Glutamatergic neuron (in vitro differentiated cells): ENCODE measurements around the gene ANO6. TPM values are rescaled to one million over a fixed set of nuclear protein-coding genes. Genes with fewer than 3 reads are reported as not detected.

ENCODE experiments used
- DNase-seq: peaks from one replicate; pipeline ENCODE4 v3.0.0; 2022
- H3K27ac Mint-ChIP-seq: one replicate; pipeline ENCODE4 v1.8.0; 2020; ENCODE audit warnings: mild to moderate bottlenecking, mixed read lengths, inconsistent platforms; ENCODE audit not compliant: unreplicated experiment
- H3K27me3 Mint-ChIP-seq: one replicate; pipeline ENCODE4 v1.8.0; 2020; ENCODE audit warnings: mild to moderate bottlenecking, moderate library complexity, mixed read lengths, inconsistent platforms; ENCODE audit not compliant: unreplicated experiment
- H3K36me3 Mint-ChIP-seq: one replicate; pipeline ENCODE4 v1.8.0; 2020; ENCODE audit warnings: mild to moderate bottlenecking, mixed read lengths, inconsistent platforms; ENCODE audit not compliant: unreplicated experiment
- H3K4me1 Mint-ChIP-seq: one replicate; pipeline ENCODE4 v1.8.0; 2020; ENCODE audit warnings: mild to moderate bottlenecking, low read depth, mixed read lengths, inconsistent platforms; ENCODE audit not compliant: unreplicated experiment
- H3K4me3 Mint-ChIP-seq: one replicate; pipeline ENCODE4 v1.8.0; 2020; ENCODE audit warnings: mild to moderate bottlenecking, mixed read lengths, inconsistent platforms; ENCODE audit not compliant: unreplicated experiment
- H3K9me3 Mint-ChIP-seq: one replicate; pipeline ENCODE4 v1.8.0; 2020; ENCODE audit warnings: mild to moderate bottlenecking, moderate library complexity, mixed read lengths, inconsistent platforms; ENCODE audit not compliant: unreplicated experiment
- total RNA-seq: library from RNA; stranded (reverse); fragmentation: NEBNext Ultra II Directional; extraction: Animal tissue kit (Norgen Biotek cat#: 25700); gene quantifications from one replicate; pipeline ENCODE4 v1.2.1, GENCODE V29; 2021; ENCODE audit not compliant: unreplicated experiment
- TF ChIP-seq, protein P1 (sequence below): fragments of 200-600 bp; sonication (generic); IDR thresholded peaks from one replicate; pipeline ENCODE4 v1.5.0; 2021; ENCODE audit not compliant: partially characterized antibody, unreplicated experiment

Gene ANO6
- total RNA-seq, 1 donor from 2014 or later: 35.9 TPM

DNA sequence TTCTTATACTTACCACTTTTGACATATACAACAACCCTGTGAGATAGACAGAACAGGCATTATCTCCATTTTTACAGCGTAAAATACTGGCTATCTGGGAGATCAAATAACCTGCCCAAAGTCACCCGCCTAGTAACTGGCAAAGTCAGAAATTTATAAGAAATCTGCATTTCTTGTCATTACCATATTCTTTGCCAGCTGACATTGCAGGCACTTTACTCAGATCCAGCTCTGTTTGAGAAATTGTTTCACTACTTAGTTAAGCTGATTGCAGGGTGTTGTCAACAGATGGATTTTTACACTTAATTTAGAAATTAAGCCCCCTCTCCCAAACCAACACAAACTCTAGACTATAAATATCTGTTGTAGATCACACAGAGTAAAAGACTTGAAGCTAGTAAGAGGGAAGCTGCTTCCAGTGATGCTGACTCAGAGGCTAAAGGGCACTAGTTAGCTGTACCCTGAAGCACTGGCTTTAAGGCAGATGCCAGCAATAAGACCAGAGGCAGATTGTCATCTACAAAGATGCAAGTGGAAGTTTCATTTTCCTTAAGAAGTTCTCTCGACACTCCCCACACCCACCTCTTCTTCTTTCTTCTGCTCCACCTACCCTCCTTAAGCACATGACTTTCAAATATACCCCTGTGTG, 153.1 kb downstream of the ANO6 start:
- Mint-ChIP-seq H3K36me3 (peaks cover 21% of the 10 kb centered on the region), H3K27me3 (peaks cover 2% of the 10 kb centered on the region), H3K27ac (no peak overlapping the region), H3K4me3 (no peak overlapping the region), H3K9me3 (peaks cover 3% of the 10 kb centered on the region), H3K4me1 (no peaks in the 10 kb centered on the region)
- TF ChIP-seq, protein P1, sequence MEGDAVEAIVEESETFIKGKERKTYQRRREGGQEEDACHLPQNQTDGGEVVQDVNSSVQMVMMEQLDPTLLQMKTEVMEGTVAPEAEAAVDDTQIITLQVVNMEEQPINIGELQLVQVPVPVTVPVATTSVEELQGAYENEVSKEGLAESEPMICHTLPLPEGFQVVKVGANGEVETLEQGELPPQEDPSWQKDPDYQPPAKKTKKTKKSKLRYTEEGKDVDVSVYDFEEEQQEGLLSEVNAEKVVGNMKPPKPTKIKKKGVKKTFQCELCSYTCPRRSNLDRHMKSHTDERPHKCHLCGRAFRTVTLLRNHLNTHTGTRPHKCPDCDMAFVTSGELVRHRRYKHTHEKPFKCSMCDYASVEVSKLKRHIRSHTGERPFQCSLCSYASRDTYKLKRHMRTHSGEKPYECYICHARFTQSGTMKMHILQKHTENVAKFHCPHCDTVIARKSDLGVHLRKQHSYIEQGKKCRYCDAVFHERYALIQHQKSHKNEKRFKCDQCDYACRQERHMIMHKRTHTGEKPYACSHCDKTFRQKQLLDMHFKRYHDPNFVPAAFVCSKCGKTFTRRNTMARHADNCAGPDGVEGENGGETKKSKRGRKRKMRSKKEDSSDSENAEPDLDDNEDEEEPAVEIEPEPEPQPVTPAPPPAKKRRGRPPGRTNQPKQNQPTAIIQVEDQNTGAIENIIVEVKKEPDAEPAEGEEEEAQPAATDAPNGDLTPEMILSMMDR: no peak
- no peak for DNase-seq

DNA sequence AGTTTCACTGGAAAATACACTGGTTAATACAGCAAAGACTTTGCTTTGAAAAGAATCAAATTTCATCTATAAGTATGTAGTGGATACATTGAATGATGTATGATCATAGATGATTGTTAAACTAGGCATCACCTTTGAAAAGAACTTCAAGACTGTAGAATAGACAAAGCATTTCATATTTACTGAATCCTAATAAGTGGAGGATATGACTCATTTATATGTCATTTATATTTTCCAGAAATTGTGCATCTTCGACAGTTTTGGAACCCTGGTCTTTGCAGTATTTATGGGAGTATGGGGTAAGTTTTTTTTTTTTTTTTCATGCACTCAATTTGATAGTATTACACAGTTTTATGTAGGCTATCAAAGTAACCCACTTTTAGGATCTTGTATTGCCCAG, 161.9 kb downstream of the ANO6 start:
- Mint-ChIP-seq H3K27ac (no peak overlapping the region), H3K4me1 (no peaks in the 10 kb centered on the region), H3K4me3 (no peak overlapping the region), H3K9me3 (no peaks in the 10 kb centered on the region), H3K27me3 (peaks cover 4% of the 10 kb centered on the region), H3K36me3 (no peaks in the 10 kb centered on the region)
- no peak for DNase-seq
- TF ChIP-seq, protein P1: no peak

DNA sequence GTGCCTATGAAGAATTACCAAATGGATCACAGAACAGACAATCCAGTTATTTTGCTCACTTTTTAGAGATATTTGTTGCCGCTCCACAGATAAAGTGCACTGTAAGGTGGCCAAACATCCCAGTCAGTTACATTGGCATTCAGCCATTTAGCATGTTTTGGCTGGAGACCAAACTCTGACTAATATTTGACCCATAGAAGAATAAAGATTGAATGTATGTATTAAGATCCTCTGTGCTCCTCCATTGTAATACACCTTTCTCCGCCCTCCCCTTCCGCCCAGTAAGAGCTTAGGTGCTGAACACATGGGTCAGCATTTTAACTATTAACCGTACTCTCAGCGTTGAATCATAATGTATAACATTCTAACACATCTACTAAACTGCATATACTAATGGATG, 163.4 kb downstream of the ANO6 start:
- peaks cover 2% of the 10 kb centered on the region for H3K36me3 Mint-ChIP-seq
- H3K4me3 Mint-ChIP-seq: no peak overlapping the region
- H3K27me3 Mint-ChIP-seq: peaks cover 5% of the 10 kb centered on the region
- DNase-seq: no peak
- H3K9me3 Mint-ChIP-seq: no peaks in the 10 kb centered on the region
- H3K27ac Mint-ChIP-seq: no peak overlapping the region
- H3K4me1 Mint-ChIP-seq: no peaks in the 10 kb centered on the region
- TF ChIP-seq, protein P1: no peak

DNA sequence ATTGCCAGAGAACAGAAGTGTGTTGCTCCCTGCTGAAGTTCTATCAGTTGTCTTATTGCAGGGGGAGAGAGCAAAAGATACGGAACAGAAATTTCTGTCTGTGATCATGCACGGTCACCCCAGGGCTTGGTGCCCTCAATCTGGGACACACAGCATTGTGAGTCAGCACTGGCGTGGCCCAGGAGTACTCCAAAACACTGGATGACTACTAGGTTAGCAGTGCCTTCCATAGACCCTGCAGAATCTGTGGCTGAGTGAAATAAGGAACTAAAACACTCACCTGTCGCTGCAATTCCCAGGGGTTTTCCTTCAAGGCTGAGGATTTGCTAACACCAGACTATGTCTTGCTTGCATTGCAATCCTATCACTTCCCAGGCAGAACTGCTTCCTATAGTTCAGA, 165.5 kb downstream of the ANO6 start:
- DNase-seq: no peak
- no peaks in the 10 kb centered on the region for H3K9me3 Mint-ChIP-seq
- peaks cover 5% of the 10 kb centered on the region for H3K27me3 Mint-ChIP-seq
- H3K4me1 Mint-ChIP-seq: no peaks in the 10 kb centered on the region
- H3K27ac Mint-ChIP-seq: no peak overlapping the region
- TF ChIP-seq, protein P1: no peak
- peaks cover 16% of the 10 kb centered on the region for H3K36me3 Mint-ChIP-seq
- H3K4me3 Mint-ChIP-seq: no peak overlapping the region

DNA sequence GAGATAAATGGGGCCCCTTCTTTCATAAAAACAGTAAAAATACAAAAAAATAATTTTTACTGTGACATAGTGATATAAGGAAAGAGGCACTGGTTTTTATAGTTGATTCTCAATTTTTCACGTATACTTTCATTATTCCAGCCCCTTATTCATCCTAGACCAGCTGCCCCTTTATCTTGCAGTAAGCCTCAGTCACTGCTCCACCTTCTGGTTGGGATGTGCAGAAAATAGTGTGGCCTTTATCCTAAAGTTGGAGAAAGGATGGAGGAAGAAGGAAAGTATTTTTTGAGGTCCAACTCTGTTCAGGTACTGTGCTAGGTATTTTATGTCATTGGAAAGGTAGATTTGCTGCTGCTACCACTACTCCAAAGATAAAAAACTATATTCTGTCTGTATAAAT, 172.7 kb downstream of the ANO6 start:
- Mint-ChIP-seq H3K27ac (no peak overlapping the region), H3K4me3 (no peak overlapping the region), H3K4me1 (no peaks in the 10 kb centered on the region), H3K36me3 (peaks cover 20% of the 10 kb centered on the region), H3K9me3 (no peaks in the 10 kb centered on the region), H3K27me3 (peaks cover 2% of the 10 kb centered on the region)
- TF ChIP-seq, protein P1: peak; percentile 18
- DNase-seq: no peak
